ENCODE results near the gene RAB20.

Gene RAB20

DNA sequence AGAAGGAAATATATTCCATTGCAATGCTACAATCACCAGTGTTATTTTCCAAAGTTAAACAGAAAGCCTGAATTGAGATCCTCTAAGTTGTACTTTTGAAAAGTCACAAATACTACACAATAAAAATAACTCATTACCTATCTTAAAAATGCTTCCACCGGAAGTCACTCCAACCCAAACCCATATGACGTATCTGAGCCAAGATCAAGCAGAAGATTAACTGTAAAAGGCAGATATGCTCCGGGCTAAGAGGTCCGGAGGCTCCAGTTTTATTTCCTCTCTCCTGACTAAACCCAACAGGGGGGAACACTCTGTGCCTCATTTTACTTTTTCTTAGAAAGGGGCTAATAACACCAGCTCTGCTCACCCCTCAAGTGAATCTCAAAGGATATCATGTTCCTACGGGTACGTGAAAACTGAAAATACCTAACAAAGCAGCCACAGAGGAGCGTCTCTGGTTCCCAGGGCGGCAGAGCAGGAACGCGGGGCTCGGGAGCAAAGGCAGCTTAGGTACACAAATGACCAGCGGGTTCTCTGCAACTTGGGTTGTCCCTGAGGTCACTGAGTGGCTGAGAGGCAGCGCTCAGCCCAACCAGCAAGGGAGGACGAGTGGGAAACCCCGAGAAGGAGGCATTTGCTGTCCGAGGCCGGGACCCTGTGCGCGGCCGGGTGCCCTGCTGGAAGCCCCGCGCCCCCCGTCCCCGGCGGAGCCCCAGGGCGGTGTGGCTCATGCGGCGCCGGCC, 750 bp downstream of the RAB20 start:
- peak overlapping the region; percentile 80 for H3K4me3 ChIP-seq (ENCODE audit: low read depth, low read length)
- TF ChIP-seq, protein P1, sequence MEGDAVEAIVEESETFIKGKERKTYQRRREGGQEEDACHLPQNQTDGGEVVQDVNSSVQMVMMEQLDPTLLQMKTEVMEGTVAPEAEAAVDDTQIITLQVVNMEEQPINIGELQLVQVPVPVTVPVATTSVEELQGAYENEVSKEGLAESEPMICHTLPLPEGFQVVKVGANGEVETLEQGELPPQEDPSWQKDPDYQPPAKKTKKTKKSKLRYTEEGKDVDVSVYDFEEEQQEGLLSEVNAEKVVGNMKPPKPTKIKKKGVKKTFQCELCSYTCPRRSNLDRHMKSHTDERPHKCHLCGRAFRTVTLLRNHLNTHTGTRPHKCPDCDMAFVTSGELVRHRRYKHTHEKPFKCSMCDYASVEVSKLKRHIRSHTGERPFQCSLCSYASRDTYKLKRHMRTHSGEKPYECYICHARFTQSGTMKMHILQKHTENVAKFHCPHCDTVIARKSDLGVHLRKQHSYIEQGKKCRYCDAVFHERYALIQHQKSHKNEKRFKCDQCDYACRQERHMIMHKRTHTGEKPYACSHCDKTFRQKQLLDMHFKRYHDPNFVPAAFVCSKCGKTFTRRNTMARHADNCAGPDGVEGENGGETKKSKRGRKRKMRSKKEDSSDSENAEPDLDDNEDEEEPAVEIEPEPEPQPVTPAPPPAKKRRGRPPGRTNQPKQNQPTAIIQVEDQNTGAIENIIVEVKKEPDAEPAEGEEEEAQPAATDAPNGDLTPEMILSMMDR (conservative IDR thresholded peaks at IDR 0.05; ENCODE audit: low read depth, low read length) = no peak
- DNase-seq (ENCODE audit: low read depth) = no peak

DNA sequence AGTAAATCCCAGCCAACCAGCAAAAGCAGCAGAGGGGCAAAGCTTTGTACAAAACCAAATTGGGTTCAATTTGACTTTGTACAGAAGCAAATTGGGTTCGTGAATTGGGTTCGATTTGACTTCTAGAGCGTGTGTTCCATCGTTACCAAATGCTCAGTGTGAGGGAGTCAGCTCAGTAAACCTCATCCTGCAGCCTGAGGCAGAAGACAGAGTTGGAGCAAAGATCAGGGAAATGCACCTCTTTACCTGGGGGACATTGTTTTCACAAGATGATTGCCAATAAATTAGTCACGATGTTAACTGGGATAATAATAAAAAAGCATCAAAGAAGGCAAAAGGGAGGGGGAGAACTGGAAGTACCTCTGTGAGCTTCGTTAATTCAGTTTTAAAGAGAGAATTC, 1.5 kb downstream of the RAB20 start:
- H3K4me3 ChIP-seq (ENCODE audit: low read depth, low read length) = peak overlapping the region; percentile 33
- no peak for DNase-seq (ENCODE audit: low read depth)

DNA sequence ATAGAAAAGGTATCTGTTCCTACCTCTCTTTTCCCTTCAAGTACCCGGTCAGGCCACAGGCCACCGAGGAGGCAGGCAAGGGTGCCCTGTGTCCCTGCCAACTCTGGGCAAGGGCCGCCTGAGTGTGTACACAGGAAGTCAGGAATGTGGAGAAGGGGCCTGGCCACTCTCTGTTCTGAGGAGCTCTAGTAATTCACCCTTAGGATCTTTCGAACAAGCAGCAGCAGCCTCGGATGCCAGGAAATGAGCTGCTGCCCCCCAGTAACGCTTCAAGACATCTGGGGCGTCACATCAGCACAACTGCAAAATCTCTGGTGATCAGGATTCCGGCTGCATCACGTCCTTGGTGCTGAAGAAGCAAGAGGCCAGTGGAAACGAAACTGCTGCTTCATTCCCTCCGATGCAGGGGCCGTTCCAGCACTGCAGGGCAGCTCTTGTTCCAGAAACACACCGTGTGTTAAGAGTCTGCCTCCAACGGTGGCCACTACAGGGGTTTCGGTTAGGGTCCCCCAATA, 2.0 kb downstream of the RAB20 start:
- DNase-seq (ENCODE audit: low read depth) = peak; percentile 71
- H3K4me3 ChIP-seq (ENCODE audit: low read depth, low read length) = peak overlapping the region; percentile 33
- TF ChIP-seq, protein P1 (conservative IDR thresholded peaks at IDR 0.05; ENCODE audit: low read depth, low read length) = no peak

More for the DNA sequence above, 1.5 kb downstream of the RAB20 start:
- TF ChIP-seq, protein P1 (conservative IDR thresholded peaks at IDR 0.05; ENCODE audit: low read depth, low read length) = no peak

DNA sequence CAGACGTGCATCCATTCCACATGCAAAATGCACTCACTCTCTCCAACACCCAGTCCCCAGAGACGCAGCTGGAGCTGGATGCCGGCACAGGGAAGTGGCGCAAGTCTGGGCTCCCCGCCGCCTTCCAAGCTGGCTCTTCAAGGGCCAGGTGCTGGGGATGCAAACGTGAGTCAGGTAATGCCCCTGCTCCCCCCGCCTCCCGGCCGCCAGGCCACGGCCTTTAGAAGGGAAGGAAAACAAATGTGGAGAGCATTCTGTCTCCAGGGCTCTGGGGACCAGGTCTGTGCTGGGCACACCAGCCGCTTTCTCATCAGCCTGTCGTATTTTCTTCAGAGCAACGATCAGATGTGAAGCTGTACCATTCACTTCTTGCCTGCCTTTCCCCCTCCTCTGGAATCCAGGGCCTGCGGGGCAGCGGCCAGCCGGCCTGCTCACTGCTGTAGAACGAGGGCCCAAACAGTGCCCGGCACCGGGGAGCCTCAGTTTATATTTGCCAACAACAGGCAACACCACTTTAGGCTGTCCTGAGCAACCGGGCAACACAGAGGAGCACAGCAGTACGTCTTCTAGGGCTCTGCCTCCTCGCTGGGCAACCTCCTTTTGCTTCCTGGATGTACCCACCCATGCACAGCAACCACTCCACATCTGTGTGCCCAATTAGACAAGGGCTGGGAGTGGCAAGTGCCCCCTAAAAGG, 3.8 kb downstream of the RAB20 start:
- no peak for DNase-seq (ENCODE audit: low read depth)

DNA sequence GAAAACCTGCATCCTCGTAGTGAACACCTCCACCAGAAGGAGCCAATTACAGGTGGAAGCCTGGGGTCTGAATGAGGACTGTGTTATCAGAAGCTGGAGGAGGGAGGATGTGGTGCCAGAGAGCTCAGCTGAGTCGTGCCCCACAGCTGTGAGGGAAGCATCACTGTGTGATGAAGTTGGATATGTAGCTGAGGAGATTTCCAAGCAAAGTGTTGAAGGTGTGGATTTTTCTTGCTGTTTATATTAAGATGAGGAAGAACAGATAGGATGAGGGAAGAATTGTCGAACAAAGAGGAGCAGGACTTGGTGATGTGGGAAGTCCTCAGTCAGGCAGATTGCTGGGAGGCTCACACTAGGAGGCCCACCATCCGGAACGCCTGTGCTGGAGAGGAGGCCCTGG, 4.4 kb downstream of the RAB20 start:
- no peak overlapping the region for H3K4me3 ChIP-seq (ENCODE audit: low read depth, low read length)
- TF ChIP-seq, protein P1 (conservative IDR thresholded peaks at IDR 0.05; ENCODE audit: low read depth, low read length) = no peak
- DNase-seq (ENCODE audit: low read depth) = no peak

More for the DNA sequence above, 3.8 kb downstream of the RAB20 start:
- no peak overlapping the region for H3K4me3 ChIP-seq (ENCODE audit: low read depth, low read length)
- TF ChIP-seq, protein P1 (conservative IDR thresholded peaks at IDR 0.05; ENCODE audit: low read depth, low read length) = no peak

DNA sequence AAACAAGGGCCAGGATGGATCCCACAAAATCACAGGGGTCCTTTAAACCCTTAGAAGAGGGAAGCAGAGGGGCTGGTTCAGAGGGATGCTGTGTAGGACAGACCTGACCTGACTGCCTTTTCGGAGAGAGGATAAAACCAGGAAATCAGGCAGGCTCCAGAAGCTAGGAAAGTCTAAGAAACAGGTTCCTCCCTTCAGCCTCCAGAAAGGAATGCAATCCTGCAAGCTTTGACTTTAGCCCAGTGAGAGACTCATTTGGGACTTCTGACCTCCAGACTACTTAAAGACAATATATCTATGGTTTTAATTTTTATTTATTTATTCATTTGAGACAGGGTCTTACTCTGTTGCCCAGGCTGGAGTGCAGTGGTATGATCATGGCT, 5.3 kb downstream of the RAB20 start:
- no peak for DNase-seq (ENCODE audit: low read depth)
- no peak overlapping the region for H3K4me3 ChIP-seq (ENCODE audit: low read depth, low read length)
- TF ChIP-seq, protein P1 (conservative IDR thresholded peaks at IDR 0.05; ENCODE audit: low read depth, low read length) = no peak

Data from choroid plexus epithelial cell (primary cell).